Suppressor macrophage (primary cell): Measurements from ENCODE around the gene DMKN.

Source experiments
- DNase-seq, 4 experiments: peaks; one replicate each; pipeline ENCODE4 v3.0.0-alpha.2; 2020 to 2022

The DMKN gene

DNA sequence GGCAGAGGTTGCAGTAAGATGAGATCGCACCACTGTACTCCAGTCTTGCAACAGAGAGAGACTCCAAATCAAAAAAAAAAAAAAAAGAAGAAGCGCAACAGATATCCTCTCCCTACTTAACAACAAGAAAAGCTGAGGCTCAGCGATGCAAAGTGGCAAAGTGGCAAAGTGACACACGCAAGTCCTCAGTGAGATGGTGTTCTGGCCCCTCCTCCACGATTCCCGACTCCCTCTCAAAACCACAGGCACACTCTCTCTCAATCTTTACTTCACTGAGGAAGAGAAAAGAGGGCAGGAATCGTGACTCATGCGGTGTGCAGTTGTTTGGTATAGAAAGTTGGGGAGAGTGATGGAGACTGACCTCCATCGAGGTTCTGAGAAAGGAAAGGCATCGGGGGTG, 52.8 kb downstream of the DMKN start:
- DNase-seq = peak; percentile 37 to 75 (median 62)

DNA sequence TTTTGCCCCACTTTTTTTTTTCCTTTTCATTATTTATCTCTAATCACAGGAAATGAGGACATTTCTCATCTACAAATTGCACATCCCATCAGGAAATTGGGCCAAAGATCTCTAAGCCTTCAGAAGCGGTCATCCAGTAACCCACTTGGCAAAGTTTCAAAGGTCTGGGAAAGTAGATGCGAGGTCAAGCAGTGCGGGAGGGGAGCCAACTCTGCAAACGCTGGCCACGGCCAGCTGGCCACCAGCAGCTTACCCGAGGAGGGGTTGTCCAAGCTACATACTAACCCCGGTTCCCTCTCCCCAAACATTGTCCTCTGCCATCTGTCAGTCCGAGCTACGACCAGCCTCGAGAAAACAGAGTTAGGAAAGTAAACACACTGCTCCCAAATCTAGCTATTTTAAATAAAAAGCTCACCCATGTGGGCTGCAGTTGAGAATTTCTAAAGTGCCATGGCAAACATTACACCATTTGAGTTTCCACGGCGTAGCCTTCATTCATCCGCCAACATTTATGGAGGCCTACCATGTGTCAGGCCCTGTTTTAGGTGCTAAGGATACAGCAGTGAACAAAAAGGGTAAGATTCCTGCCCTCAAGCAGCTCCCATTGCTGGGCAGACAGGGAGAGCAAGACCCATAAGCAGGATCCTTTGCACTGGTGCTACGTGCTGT, 53.9 kb downstream of the DMKN start:
- peak in 1 of 4 experiments; percentile 34 for DNase-seq

- peak; percentile 19 to 50 (median 46) for DNase-seq
Measured at GRCh38 chr19:35458731-35459391, 54.6 kb downstream of the DMKN start.

- no peak for DNase-seq
Measured at GRCh38 chr19:35458192-35458591, 55.3 kb downstream of the DMKN start.

DNA sequence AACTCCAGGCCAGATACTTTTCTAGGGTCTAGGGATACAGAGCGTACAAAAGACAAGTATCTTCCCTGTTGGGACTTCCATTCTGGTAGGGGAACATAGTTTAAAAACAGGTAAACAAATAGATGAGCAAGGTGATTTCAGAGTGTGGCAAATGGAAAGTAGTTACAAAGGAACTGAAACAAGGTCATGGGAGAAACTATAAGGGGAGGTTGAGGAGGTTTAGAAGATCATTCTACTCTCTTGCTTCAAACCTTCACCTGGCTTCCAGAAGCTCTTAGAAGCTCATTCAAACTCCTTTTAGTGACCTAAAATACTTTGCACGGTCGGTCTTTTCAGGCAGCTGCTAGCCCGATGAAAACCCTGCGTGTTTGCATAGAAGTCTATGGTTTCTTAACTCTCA, 56.3 kb downstream of the DMKN start:
- no peak for DNase-seq

GRCh38 chr19:35455616-35456201, 57.7 kb downstream of the DMKN start:
- no peak for DNase-seq

DNA sequence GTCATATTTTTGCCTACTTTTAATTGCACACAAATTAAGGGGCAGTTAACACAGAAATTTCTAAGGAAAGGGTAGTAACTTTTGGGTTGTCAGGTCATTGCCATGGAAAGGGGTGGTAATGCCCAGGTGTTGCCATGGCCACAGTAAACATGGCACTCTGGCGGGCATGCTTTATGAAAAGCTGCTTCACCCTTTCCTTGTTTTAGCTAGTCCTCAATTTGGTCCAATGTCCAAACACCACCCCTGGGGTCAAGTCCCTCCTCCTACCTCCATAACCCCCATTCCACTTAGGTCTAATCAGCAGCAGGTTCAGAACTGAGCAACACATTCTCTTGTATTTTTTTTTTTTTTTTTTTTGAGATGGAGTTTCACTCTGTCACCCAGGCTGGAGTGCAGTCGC, 58.8 kb downstream of the DMKN start:
- DNase-seq = no peak

- DNase-seq = peak in 1 of 4 experiments; percentile 20
Measured at GRCh38 chr19:35451338-35452096, 61.9 kb downstream of the DMKN start.

DNA sequence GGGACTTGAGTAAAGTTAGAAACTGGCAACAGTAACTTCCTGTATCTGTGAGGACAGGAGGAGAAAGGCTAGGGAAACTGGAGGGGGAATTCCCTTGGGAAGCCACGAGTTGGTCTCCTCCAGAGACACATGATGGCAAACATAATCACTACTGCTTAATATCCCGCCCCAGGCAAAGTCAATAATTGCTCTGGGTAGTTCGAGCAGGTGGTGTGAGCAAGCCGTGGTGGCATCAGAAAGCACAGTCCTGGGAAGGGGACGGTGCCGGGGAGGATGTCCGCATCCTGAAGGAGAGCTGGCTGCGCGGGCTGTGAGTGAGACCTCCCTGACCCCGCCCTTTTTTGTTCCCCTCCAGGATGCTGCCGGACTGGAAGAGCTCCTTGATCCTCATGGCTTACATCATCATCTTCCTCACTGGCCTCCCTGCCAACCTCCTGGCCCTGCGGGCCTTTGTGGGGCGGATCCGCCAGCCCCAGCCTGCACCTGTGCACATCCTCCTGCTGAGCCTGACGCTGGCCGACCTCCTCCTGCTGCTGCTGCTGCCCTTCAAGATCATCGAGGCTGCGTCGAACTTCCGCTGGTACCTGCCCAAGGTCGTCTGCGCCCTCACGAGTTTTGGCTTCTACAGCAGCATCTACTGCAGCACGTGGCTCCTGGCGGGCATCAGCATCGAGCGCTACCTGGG, 63.9 kb downstream of the DMKN start:
- DNase-seq = peak in 3 of 4 experiments; percentile 76 to 81 (median 79)

GRCh38 chr19:35447606-35448469, 65.6 kb downstream of the DMKN start, which contains the start of gene FFAR2:
TSS of gene FFAR2 (plus strand) at chr19:35448257. CDS start at chr19:35449715, 1,458 bp downstream.
- peak in 3 of 4 experiments; percentile 48 to 62 (median 49) for DNase-seq
